ENCODE data around the gene ACTR5.
"Not testable (repeated sequence)": the region's sequence is repeated elsewhere in the genome, so short reads cannot be mapped to it uniquely, and the experiment has no call there.

Gene ACTR5

GRCh38 chr20:38805958-38806854 is 57.9 kb downstream of the ACTR5 start:
- ATAC-seq: peak; percentile 17 to 26

GRCh38 chr20:38806855-38807655 is 58.8 kb downstream of the ACTR5 start:
- ATAC-seq: peak; percentile 18 to 30

- ATAC-seq: no peak
These were observed 61.7 kb downstream of the ACTR5 start for GRCh38 chr20:38809942-38810341.

- no peak for ATAC-seq
These were observed 62.8 kb downstream of the ACTR5 start for GRCh38 chr20:38810926-38811630.

- no peak for ATAC-seq
These were observed 63.5 kb downstream of the ACTR5 start for GRCh38 chr20:38811769-38812168.

GRCh38 chr20:38812182-38812581 is 63.9 kb downstream of the ACTR5 start:
- no peak for ATAC-seq

- no peak for ATAC-seq
These were observed 64.7 kb downstream of the ACTR5 start for GRCh38 chr20:38812709-38813573.

- ATAC-seq: not testable (repeated sequence)
These were observed 65.3 kb downstream of the ACTR5 start for GRCh38 chr20:38813574-38813962.

GRCh38 chr20:38815446-38815845 is 67.2 kb downstream of the ACTR5 start:
- ATAC-seq: no peak

- ATAC-seq: peak; percentile 70 to 82
These were observed 70.1 kb downstream of the ACTR5 start for GRCh38 chr20:38818113-38819065.
